Activated naive CD4-positive, alpha-beta T cell treated with anti-CD3 and anti-CD28 coated beads for 36 hours (primary cell): Measurements from ENCODE around the gene UTP18. TPM values are rescaled to one million over a fixed set of nuclear protein-coding genes. Genes with fewer than 3 reads are reported as not detected.
"Not testable (repeated sequence)": the region's sequence is repeated elsewhere in the genome, so short reads cannot be mapped to it uniquely, and the experiment has no call there.

ENCODE experiments used
- CTCF ChIA-PET: fragments of 350-600 bp; sonication (Branson Sonifier 250); formaldehyde crosslinking; loops from one replicate; lab custom pipeline; 2021; ENCODE audit warnings: antibody characterized with exemption; lab: Charles Lee
- DNase-seq: peaks from one replicate; pipeline ENCODE4 v3.0.0-alpha.2; 2020
- H3K27ac Mint-ChIP-seq: one replicate; pipeline ENCODE4 v1.8.0; 2021; ENCODE audit warnings: mild to moderate bottlenecking, mixed read lengths
- H3K27me3 Mint-ChIP-seq: one replicate; pipeline ENCODE4 v1.8.0; 2021; ENCODE audit warnings: low read depth, mixed read lengths
- H3K36me3 Mint-ChIP-seq: one replicate; pipeline ENCODE4 v1.8.0; 2021; ENCODE audit warnings: low read depth, mixed read lengths
- H3K4me1 Mint-ChIP-seq: one replicate; pipeline ENCODE4 v1.8.0; 2021; ENCODE audit warnings: low read depth, mixed read lengths
- H3K4me3 Mint-ChIP-seq: one replicate; pipeline ENCODE4 v1.8.0; 2021; ENCODE audit warnings: mild to moderate bottlenecking, moderate library complexity, mixed read lengths
- H3K9me3 Mint-ChIP-seq: one replicate; pipeline ENCODE4 v1.8.0; 2021; ENCODE audit warnings: mixed read lengths
- intact Hi-C: fragments of 100-400 bp; cut with micrococcal nuclease; formaldehyde crosslinking; loops from one replicate; pipeline ENCODE4 v1.15.1; 2023
- total RNA-seq, 2 experiments: library from RNA; stranded (reverse); gene quantifications; one replicate each; pipeline ENCODE4 v1.2.3, GENCODE V29; 2021

The UTP18 gene
- total RNA-seq, 2 experiments from 2014 or later: 54.4 to 54.5 TPM

- Mint-ChIP-seq H3K4me1 (no peaks in the 10 kb centered on the region), H3K9me3 (peaks cover 21% of the 10 kb centered on the region), H3K4me3 (no peak overlapping the region), H3K27ac (no peak overlapping the region), H3K27me3 (no peaks in the 10 kb centered on the region), H3K36me3 (peaks cover 7% of the 10 kb centered on the region)
- intact Hi-C loops: no loop called here
- DNase-seq: no peak
- CTCF ChIA-PET: no interaction called here
Observed at GRCh38 chr17:51305182-51305581, 44.8 kb downstream of the UTP18 start.

DNA sequence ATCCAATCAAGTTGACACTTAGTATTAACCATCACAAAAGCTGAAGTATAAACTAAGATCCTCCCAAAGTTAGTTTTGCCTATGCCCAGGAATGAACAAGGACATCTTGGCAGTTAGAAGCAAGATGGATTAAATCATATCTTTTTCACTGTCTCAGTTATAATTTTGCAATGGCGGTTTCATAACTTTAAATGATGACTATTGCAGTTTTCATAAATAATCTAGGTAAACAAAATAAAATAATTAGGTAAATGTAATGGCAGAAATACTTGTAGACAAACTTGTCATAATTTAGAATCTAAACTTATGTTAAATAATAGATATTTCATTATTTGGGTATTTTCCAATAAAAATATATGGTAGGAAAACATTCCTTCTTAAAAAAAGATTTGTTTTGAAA is 51.7 kb downstream of the UTP18 start:
- H3K4me3 Mint-ChIP-seq, H3K27ac Mint-ChIP-seq, CTCF ChIA-PET, H3K27me3 Mint-ChIP-seq, DNase-seq, intact Hi-C loops, H3K36me3 Mint-ChIP-seq, H3K4me1 Mint-ChIP-seq: not testable (repeated sequence)
- peaks cover 22% of the 10 kb centered on the region for H3K9me3 Mint-ChIP-seq

DNA sequence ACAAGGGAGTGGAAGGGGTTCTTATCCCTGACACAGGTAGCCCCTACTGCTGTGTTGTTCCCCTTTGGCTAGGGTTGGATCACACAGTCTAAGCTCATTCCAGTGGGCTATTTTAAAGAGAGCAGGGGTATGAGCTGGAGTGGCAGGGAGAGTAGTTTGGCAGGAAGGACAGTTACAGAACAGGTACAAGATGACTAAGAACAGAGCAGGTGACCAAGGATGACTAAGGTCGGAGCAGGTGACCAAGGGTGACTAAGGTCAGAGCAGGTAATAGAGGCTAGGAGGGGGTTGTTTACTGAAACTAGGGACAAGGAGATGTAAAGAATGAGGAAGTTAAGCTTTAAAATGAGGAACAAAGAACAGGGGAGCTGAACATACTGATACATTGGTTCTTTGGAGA is 58.8 kb downstream of the UTP18 start:
- intact Hi-C loops: no loop called here
- Mint-ChIP-seq H3K9me3 (peaks cover 15% of the 10 kb centered on the region), H3K36me3 (no peaks in the 10 kb centered on the region), H3K27ac (no peak overlapping the region), H3K4me3 (no peak overlapping the region), H3K27me3 (no peaks in the 10 kb centered on the region), H3K4me1 (no peaks in the 10 kb centered on the region)
- DNase-seq: no peak
- CTCF ChIA-PET: interaction anchor here (1.4 to 1.5 kb wide), 2 partner anchors 22 to 217 kb away, joined by 3 to 4 read pairs; no protein-coding TSS in a partner anchor

GRCh38 chr17:51322390-51323029 is 62.2 kb downstream of the UTP18 start:
- Mint-ChIP-seq H3K4me1 (no peaks in the 10 kb centered on the region), H3K9me3 (peaks cover 13% of the 10 kb centered on the region), H3K4me3 (no peak overlapping the region), H3K27me3 (peaks cover 5% of the 10 kb centered on the region), H3K36me3 (no peaks in the 10 kb centered on the region), H3K27ac (no peak overlapping the region)
- DNase-seq: peak; percentile 8
- CTCF ChIA-PET: interaction anchor here (0.7 kb wide), 1 partner anchor 189 kb away, joined by 3 read pairs; no protein-coding TSS in a partner anchor
- intact Hi-C loops: loop anchor here (1.0 to 2.0 kb wide), 4 partner anchors 50 to 322 kb away; no protein-coding TSS in a partner anchor

DNA sequence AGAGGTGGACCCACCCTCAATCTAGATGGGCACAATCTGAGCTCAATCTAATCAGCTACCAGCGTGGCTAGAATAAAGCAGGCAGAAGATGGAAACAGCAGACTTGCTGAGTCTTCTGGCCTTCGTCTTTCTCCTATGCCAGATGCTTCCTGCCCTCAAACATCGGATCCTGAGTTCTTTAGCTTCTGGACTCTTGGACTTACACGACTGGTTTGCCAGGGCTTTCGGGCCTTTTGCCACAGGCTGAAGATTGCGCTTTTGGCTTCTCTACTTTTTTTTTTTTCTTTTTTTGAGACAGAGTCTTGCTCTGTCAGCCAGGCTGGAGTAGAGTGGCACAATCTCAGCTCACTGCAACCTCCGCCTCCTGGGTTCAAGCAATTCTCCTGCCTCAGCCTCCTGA is 65.1 kb downstream of the UTP18 start:
- Mint-ChIP-seq H3K27me3 (peaks cover 5% of the 10 kb centered on the region), H3K36me3 (no peaks in the 10 kb centered on the region), H3K4me3 (no peak overlapping the region), H3K27ac (no peak overlapping the region), H3K4me1 (no peaks in the 10 kb centered on the region), H3K9me3 (no peaks in the 10 kb centered on the region)
- CTCF ChIA-PET: interaction anchor here (1.0 kb wide), 1 partner anchor 136 kb away, joined by 3 read pairs; no protein-coding TSS in a partner anchor
- intact Hi-C loops: no loop called here
- no peak for DNase-seq

- H3K27ac Mint-ChIP-seq, DNase-seq, H3K27me3 Mint-ChIP-seq, H3K9me3 Mint-ChIP-seq, H3K36me3 Mint-ChIP-seq, H3K4me1 Mint-ChIP-seq, H3K4me3 Mint-ChIP-seq, CTCF ChIA-PET, intact Hi-C loops: not testable (repeated sequence)
Observed at GRCh38 chr17:51330861-51331503, 70.6 kb downstream of the UTP18 start.

GRCh38 chr17:51335006-51335590 is 74.8 kb downstream of the UTP18 start:
- no peaks in the 10 kb centered on the region for H3K36me3 Mint-ChIP-seq
- no peaks in the 10 kb centered on the region for H3K4me1 Mint-ChIP-seq
- H3K27ac Mint-ChIP-seq: no peak overlapping the region
- CTCF ChIA-PET: no interaction called here
- H3K27me3 Mint-ChIP-seq: no peaks in the 10 kb centered on the region
- intact Hi-C loops: no loop called here
- H3K9me3 Mint-ChIP-seq: no peaks in the 10 kb centered on the region
- H3K4me3 Mint-ChIP-seq: no peak overlapping the region
- no peak for DNase-seq

DNA sequence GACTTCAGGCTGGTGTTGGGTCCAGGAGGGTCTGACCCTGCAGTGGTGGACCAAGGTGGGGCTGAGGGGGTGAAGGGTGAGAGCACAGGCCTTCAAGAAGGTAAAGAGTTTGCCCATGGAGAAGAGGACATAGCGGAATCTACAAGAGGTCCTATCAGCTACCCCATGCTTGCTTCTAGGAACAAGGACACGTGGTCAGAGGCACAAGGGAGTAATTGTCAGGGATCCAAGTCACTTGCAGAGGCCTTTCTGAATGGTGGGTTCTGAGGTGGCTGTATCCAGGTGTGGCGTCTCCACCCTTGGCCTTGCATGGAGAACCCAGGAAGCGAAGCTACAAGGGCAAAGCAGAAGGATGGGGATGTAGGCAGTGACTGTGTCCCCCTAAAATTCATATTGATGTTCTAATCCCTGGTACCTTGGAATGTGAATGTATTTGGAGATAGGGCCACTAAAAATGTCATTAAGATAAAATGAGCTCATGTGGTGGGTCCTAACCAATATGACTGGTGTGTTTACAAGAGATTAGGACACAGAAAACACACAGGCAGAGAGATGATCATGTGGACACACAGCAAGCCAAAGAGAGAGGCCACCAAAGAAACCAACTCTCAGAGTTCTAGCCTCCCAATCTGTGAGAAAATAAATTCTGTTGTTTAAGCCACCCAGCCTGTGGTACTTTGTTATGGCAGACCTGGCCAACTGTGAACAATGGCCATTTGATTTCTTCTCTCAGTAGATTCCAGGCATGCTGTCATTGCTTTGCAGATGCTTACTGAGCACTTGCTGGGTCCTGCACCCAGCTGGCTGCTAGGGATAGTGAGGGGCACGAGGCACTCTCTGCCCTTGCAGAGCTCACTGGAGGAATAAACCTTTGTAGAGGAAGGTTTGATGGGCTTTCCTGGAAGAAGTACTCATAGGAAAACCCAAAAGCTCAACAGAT is 75.8 kb downstream of the UTP18 start:
- H3K27ac Mint-ChIP-seq: no peak overlapping the region
- DNase-seq: no peak
- H3K27me3 Mint-ChIP-seq: no peaks in the 10 kb centered on the region
- no peak overlapping the region for H3K4me3 Mint-ChIP-seq
- CTCF ChIA-PET: interaction anchor here (0.6 kb wide), 1 partner anchor 63 kb away, joined by 4 read pairs; no protein-coding TSS in a partner anchor
- H3K4me1 Mint-ChIP-seq: no peaks in the 10 kb centered on the region
- no peaks in the 10 kb centered on the region for H3K36me3 Mint-ChIP-seq
- no peaks in the 10 kb centered on the region for H3K9me3 Mint-ChIP-seq
- intact Hi-C loops: no loop called here

DNA sequence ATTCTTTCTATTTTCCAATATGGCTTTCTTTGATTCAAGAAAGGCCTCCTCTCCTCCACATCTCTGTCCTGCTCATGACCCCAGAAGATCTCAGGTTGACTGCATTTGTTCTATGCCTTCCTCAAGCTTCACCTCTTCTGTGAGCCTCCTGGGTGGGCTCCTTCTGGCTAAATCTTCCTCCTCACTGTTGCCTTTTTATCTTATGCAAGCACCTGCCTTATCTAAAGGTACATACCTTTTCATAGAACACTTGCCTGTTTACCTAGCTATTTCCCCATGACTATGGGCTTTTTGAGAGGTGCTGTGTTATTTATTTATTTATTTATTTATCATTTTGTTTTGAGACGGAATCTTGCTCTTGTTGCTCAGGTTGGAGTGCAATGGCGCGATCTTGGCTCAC is 81.1 kb downstream of the UTP18 start:
- Mint-ChIP-seq H3K36me3 (no peaks in the 10 kb centered on the region), H3K27ac (no peak overlapping the region), H3K4me1 (no peaks in the 10 kb centered on the region), H3K27me3 (no peaks in the 10 kb centered on the region), H3K4me3 (no peak overlapping the region), H3K9me3 (no peaks in the 10 kb centered on the region)
- no peak for DNase-seq
- intact Hi-C loops: no loop called here
- CTCF ChIA-PET: interaction anchor here (0.8 kb wide), 1 partner anchor 120 kb away, joined by 3 read pairs; no protein-coding TSS in a partner anchor

DNA sequence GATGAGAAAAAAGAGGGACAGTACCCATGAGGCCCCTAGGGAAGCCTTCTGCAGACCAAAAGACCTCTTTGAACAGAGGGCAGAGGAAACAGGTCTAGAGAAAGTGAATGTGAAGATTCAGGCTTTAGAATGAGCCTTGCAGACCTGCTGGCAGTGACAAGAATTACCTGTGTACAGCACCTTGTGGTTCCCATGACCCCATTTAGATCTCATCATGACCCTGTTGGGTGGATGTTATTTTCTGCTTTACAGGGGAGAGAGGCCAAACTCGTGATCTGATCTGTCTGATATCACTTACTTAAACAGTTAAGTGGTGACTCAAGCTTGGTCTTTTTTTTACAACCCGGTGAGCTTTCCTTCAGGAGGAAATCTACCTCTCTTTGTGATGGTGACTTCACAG is 81.9 kb downstream of the UTP18 start:
- Mint-ChIP-seq H3K9me3 (no peaks in the 10 kb centered on the region), H3K27ac (no peak overlapping the region), H3K4me1 (no peaks in the 10 kb centered on the region), H3K4me3 (no peak overlapping the region), H3K27me3 (no peaks in the 10 kb centered on the region), H3K36me3 (no peaks in the 10 kb centered on the region)
- no peak for DNase-seq
- CTCF ChIA-PET: no interaction called here
- intact Hi-C loops: no loop called here

- Mint-ChIP-seq H3K4me1 (no peaks in the 10 kb centered on the region), H3K36me3 (no peaks in the 10 kb centered on the region), H3K27me3 (no peaks in the 10 kb centered on the region), H3K9me3 (no peaks in the 10 kb centered on the region), H3K4me3 (no peak overlapping the region), H3K27ac (no peak overlapping the region)
- DNase-seq: no peak
- intact Hi-C loops: no loop called here
- CTCF ChIA-PET: no interaction called here
Observed at GRCh38 chr17:51344532-51344931, 84.2 kb downstream of the UTP18 start.
